ENCODE measurements around the gene TPPP.

GRCh38 chr5:666816-667498 lies 26.2 kb downstream of the TPPP start:
- TF ChIP-seq, protein P1, sequence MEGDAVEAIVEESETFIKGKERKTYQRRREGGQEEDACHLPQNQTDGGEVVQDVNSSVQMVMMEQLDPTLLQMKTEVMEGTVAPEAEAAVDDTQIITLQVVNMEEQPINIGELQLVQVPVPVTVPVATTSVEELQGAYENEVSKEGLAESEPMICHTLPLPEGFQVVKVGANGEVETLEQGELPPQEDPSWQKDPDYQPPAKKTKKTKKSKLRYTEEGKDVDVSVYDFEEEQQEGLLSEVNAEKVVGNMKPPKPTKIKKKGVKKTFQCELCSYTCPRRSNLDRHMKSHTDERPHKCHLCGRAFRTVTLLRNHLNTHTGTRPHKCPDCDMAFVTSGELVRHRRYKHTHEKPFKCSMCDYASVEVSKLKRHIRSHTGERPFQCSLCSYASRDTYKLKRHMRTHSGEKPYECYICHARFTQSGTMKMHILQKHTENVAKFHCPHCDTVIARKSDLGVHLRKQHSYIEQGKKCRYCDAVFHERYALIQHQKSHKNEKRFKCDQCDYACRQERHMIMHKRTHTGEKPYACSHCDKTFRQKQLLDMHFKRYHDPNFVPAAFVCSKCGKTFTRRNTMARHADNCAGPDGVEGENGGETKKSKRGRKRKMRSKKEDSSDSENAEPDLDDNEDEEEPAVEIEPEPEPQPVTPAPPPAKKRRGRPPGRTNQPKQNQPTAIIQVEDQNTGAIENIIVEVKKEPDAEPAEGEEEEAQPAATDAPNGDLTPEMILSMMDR (IDR thresholded peaks at IDR 0.05; ENCODE audit: insufficient read depth, low read depth, low read length): no peak
- TF ChIP-seq EZH2 (IDR thresholded peaks at IDR 0.05; ENCODE audit: insufficient read depth, low read length): no peak

Measured in astrocyte (in vitro differentiated cells and primary cell).